SU-DHL-6 (cell line): ENCODE measurements around the gene ADAMTS18.

Experiments
- H2AFZ ChIP-seq: fragments of 200-600 bp; sonication (generic); 2 replicates; pipeline ENCODE4 v1.6.1; 2014; ENCODE audit warnings: low read depth, mild to moderate bottlenecking, moderate library complexity, mixed read lengths, antibody characterized with exemption, low read length; ENCODE audit not compliant: severe bottlenecking
- H3F3A ChIP-seq: fragments of 200-600 bp; shearing (Covaris generic); 2 replicates; pipeline ENCODE4 v1.6.0; 2016; ENCODE audit warnings: antibody characterized with exemption, mild to moderate bottlenecking; ENCODE audit not compliant: insufficient read depth
- H3K27ac ChIP-seq: fragments of 200-600 bp; sonication (generic); 2 replicates; pipeline ENCODE4 v1.5.1; 2016; ENCODE audit warnings: low read depth, mild to moderate bottlenecking, low read length, moderate library complexity, mixed read lengths
- H3K27me3 ChIP-seq: fragments of 200-600 bp; sonication (generic), shearing (Covaris generic); 2 replicates; pipeline ENCODE4 v1.6.0; 2014; ENCODE audit warnings: mild to moderate bottlenecking, low read length
- H3K36me3 ChIP-seq: fragments of 200-600 bp; sonication (generic); 2 replicates; pipeline ENCODE4 v1.6.1; 2014; ENCODE audit warnings: mild to moderate bottlenecking, low read length, mixed read lengths
- H3K4me2 ChIP-seq: fragments of 300-600, 200-600 bp; shearing (Covaris generic), sonication (generic); 2 replicates; pipeline ENCODE4 v1.6.0; 2014; ENCODE audit warnings: low read length, low read depth, mild to moderate bottlenecking; ENCODE audit not compliant: poor library complexity, severe bottlenecking
- H3K4me3 ChIP-seq: fragments of 200-600 bp; sonication (generic); 2 replicates; pipeline ENCODE4 v1.5.1; 2014; ENCODE audit warnings: antibody characterized with exemption, low read length, mild to moderate bottlenecking, mixed read lengths; ENCODE audit not compliant: insufficient read depth, poor library complexity, severe bottlenecking
- H3K79me2 ChIP-seq: fragments of 200-600 bp; sonication (generic); 2 replicates; pipeline ENCODE4 v1.6.1; 2014; ENCODE audit warnings: mild to moderate bottlenecking, low read length, moderate library complexity; ENCODE audit not compliant: insufficient read depth
- H3K9ac ChIP-seq: fragments of 200-600 bp; sonication (generic); 2 replicates; pipeline ENCODE4 v1.7.0; 2014; ENCODE audit warnings: mild to moderate bottlenecking, low read length
- H3K9me2 ChIP-seq: fragments of 200-600 bp; sonication (generic); replicated peaks from 2 replicates; pipeline ENCODE4 v1.6.1; 2014; ENCODE audit warnings: low read length; ENCODE audit not compliant: insufficient read depth
- H3K9me3 ChIP-seq: fragments of 200-600 bp; sonication (generic); 2 replicates; pipeline ENCODE4 v1.6.1; 2014; ENCODE audit warnings: low read length, mixed read lengths; ENCODE audit not compliant: insufficient read depth
- H4K20me1 ChIP-seq: fragments of 200-600 bp; sonication (generic); 2 replicates; pipeline ENCODE4 v1.6.1; 2014; ENCODE audit warnings: low read depth, mild to moderate bottlenecking, antibody characterized with exemption, low read length, moderate library complexity, mixed read lengths
- EZH2phosphoT487 ChIP-seq: fragments of 200-600 bp; sonication (generic), shearing (Covaris generic); conservative IDR thresholded peaks from 2 replicates; pipeline ENCODE4 v1.6.1; 2018; ENCODE audit warnings: mild to moderate bottlenecking, antibody characterized with exemption, low read length, moderate library complexity, mixed read lengths
- TF ChIP-seq, protein P1 (sequence below): fragments of 200-600 bp; sonication (generic); IDR thresholded peaks from one replicate; pipeline ENCODE4 v1.5.1; 2017; ENCODE audit warnings: antibody characterized with exemption, mild to moderate bottlenecking, low read length, moderate library complexity; ENCODE audit not compliant: insufficient read depth, poor library complexity, severe bottlenecking

ADAMTS18 gene

DNA sequence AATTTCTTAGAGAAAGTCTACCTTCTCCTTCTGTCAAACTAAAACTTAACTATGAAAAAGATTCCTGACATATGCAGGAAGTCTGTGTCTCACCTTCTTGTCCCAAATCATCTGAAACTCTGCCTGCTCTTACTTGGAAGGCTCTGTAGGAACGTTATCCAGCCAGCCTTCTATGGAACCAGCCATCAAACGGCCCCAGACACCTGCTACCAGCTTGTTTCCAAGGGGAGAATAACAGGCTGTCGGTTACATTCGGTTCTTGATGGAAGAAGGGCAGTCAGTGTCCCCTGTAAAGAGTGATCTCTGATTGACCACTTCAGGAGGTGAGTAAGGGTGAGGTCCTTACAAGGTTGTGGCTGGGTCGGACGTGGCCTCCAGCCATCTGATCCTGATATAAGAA is 1.7 kb downstream of the ADAMTS18 start:
- no peaks in the 10 kb centered on the region for H3K79me2 ChIP-seq
- H3K9me3 ChIP-seq, result no peaks in the 10 kb centered on the region
- no peaks in the 10 kb centered on the region for H3K27me3 ChIP-seq
- no peak overlapping the region for H3K27ac ChIP-seq
- no peaks in the 10 kb centered on the region for H3K36me3 ChIP-seq
- H3F3A ChIP-seq, result no peaks in the 10 kb centered on the region
- H3K4me2 ChIP-seq, result no peak overlapping the region
- no peak overlapping the region for H3K9ac ChIP-seq
- no peak overlapping the region for H3K4me3 ChIP-seq
- H2AFZ ChIP-seq, result no peak overlapping the region
- H3K9me2 ChIP-seq, result no peaks in the 10 kb centered on the region
- no peaks in the 10 kb centered on the region for H4K20me1 ChIP-seq
- TF ChIP-seq, protein P1, sequence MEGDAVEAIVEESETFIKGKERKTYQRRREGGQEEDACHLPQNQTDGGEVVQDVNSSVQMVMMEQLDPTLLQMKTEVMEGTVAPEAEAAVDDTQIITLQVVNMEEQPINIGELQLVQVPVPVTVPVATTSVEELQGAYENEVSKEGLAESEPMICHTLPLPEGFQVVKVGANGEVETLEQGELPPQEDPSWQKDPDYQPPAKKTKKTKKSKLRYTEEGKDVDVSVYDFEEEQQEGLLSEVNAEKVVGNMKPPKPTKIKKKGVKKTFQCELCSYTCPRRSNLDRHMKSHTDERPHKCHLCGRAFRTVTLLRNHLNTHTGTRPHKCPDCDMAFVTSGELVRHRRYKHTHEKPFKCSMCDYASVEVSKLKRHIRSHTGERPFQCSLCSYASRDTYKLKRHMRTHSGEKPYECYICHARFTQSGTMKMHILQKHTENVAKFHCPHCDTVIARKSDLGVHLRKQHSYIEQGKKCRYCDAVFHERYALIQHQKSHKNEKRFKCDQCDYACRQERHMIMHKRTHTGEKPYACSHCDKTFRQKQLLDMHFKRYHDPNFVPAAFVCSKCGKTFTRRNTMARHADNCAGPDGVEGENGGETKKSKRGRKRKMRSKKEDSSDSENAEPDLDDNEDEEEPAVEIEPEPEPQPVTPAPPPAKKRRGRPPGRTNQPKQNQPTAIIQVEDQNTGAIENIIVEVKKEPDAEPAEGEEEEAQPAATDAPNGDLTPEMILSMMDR, result no peak
- no peak for TF ChIP-seq EZH2phosphoT487

DNA sequence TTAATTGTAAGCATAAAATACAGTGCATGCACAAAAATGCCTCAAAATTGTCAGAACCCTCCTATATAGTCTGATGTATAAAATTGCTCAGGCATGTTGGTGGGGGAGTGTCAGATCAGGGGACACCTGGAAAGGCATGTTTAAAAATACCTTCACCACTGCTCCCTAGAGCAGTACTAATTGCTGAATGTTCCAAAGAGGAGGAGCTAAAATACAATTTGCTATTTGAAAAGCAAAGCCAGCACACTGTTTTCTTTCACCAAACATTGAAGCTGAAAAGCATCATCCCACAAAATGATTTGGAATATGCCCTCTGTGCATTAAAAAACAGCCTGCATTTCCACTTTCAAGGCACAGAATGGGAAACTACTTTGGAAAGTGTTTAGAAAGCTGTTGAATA is 2.6 kb downstream of the ADAMTS18 start:
- Histone ChIP-seq H3K79me2 (no peaks in the 10 kb centered on the region), H3K9me3 (no peaks in the 10 kb centered on the region), H3K27ac (no peak overlapping the region), H3K9me2 (no peaks in the 10 kb centered on the region), H3K27me3 (no peaks in the 10 kb centered on the region), H3K4me2 (no peak overlapping the region), H3K36me3 (no peaks in the 10 kb centered on the region), H3K9ac (no peak overlapping the region), H3F3A (no peaks in the 10 kb centered on the region), H4K20me1 (no peaks in the 10 kb centered on the region), H3K4me3 (no peak overlapping the region), H2AFZ (no peak overlapping the region)
- TF ChIP-seq, protein P1, result no peak
- no peak for TF ChIP-seq EZH2phosphoT487

DNA sequence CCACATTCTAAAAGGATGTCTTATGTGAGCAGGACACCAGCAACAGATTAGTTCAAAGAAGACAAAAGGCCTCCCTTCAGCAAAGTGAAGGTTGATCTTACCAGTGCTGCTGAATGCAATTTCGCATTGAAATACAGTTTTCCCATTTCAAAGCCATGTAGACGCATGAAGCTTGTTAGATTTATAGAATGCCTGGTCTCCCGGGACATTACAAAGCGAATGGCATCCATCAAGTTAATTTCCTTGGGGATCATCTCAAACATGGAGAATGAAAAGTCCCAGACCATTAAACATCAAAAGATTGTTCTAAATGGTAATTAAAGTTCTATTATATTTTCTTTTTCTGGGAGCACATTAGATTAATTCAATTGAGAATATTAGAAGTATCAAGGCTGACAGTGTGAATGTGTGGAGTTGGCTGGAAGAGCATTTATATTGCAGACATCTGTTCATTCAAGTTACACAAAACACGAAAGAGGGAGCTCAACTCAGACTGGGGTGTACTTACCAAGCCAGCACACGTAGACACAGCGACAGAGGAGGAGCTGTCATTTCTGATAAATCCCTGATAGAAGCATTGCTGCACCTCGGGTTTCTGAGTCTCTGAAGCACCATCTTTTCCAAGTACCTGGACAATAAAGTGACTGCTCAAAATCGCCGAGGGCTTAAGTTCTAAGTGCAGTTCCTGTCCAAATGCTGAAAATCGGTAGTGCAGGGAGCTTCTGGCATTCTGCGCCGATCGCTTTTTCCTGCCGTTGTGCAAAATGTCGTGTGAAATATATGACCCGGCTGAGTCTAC is 3.8 kb downstream of the ADAMTS18 start:
- Histone ChIP-seq H3K79me2 (no peaks in the 10 kb centered on the region), H3K9me2 (no peaks in the 10 kb centered on the region), H3K4me3 (no peak overlapping the region), H3K27me3 (no peaks in the 10 kb centered on the region), H3K36me3 (no peaks in the 10 kb centered on the region), H4K20me1 (no peaks in the 10 kb centered on the region), H3K27ac (no peak overlapping the region), H3F3A (no peaks in the 10 kb centered on the region), H3K9ac (no peak overlapping the region), H3K4me2 (no peak overlapping the region), H2AFZ (no peak overlapping the region), H3K9me3 (no peaks in the 10 kb centered on the region)
- no peak for TF ChIP-seq EZH2phosphoT487
- TF ChIP-seq, protein P1, result no peak
